HEK293 (cell line): Measurements from ENCODE around the gene C19orf25.

Experiments
- EGR2 ChIP-seq: fragments of 450-650 bp; formaldehyde crosslinking; IDR thresholded peaks from 2 replicates; pipeline ENCODE4 v1.5.1; 2016; ENCODE audit warnings: low read depth, missing biosample characterization, missing genetic modification characterization
- HOXD13 ChIP-seq: sonication (generic); formaldehyde crosslinking; IDR thresholded peaks from 2 replicates; pipeline ENCODE4 v1.8.0; 2022; ENCODE audit warnings: missing genetic modification reagents, borderline replicate concordance
- IKZF3 ChIP-seq: fragments of 450-650 bp; IDR thresholded peaks from 2 replicates; pipeline ENCODE4 v1.5.0; 2018; ENCODE audit warnings: missing biosample characterization, mild to moderate bottlenecking, missing genetic modification characterization, moderate library complexity
- KLF1 ChIP-seq: fragments of 450-650 bp; formaldehyde crosslinking; IDR thresholded peaks from 2 replicates; pipeline ENCODE4 v1.5.1; 2016; ENCODE audit warnings: missing biosample characterization, missing genetic modification characterization
- KLF9 ChIP-seq: fragments of 450-650 bp; formaldehyde crosslinking; IDR thresholded peaks from 2 replicates; pipeline ENCODE4 v1.5.1; 2016; ENCODE audit warnings: missing biosample characterization, missing genetic modification characterization, low read depth
- MYNN ChIP-seq: fragments of 450-650 bp; formaldehyde crosslinking; IDR thresholded peaks from 2 replicates; pipeline ENCODE4 v1.5.1; 2016; ENCODE audit warnings: missing biosample characterization, missing genetic modification characterization, borderline replicate concordance
- SCRT2 ChIP-seq: fragments of 450-650 bp; formaldehyde crosslinking; IDR thresholded peaks from 2 replicates; pipeline ENCODE4 v1.5.1; 2016; ENCODE audit warnings: missing biosample characterization, missing genetic modification characterization
- SP7 ChIP-seq: fragments of 450-650 bp; formaldehyde crosslinking; IDR thresholded peaks from 2 replicates; pipeline ENCODE4 v1.5.1; 2016; ENCODE audit warnings: missing biosample characterization, missing genetic modification characterization
- ZFP69B ChIP-seq: fragments of 450-650 bp; formaldehyde crosslinking; IDR thresholded peaks from 2 replicates; pipeline ENCODE4 v1.5.1; 2016; ENCODE audit warnings: missing biosample characterization, missing genetic modification characterization
- ZIC2 ChIP-seq: fragments of 450-650 bp; formaldehyde crosslinking; IDR thresholded peaks from 2 replicates; pipeline ENCODE4 v1.5.1; 2016; ENCODE audit warnings: missing biosample characterization, missing genetic modification characterization
- ZNF10 ChIP-seq: fragments of 450-650 bp; formaldehyde crosslinking; IDR thresholded peaks from 2 replicates; pipeline ENCODE4 v1.5.1; 2017; ENCODE audit warnings: missing biosample characterization, missing genetic modification characterization
- ZNF175 ChIP-seq: fragments of 450-650 bp; formaldehyde crosslinking; IDR thresholded peaks from 2 replicates; pipeline ENCODE4 v1.5.1; 2016; ENCODE audit warnings: missing biosample characterization, missing genetic modification characterization
- ZNF560 ChIP-seq: fragments of 450-650 bp; formaldehyde crosslinking; IDR thresholded peaks from 2 replicates; pipeline ENCODE4 v1.5.1; 2017; ENCODE audit warnings: missing biosample characterization, missing genetic modification characterization, borderline replicate concordance
- ZNF561 ChIP-seq: fragments of 450-650 bp; IDR thresholded peaks from 2 replicates; pipeline ENCODE4 v1.5.1; 2018; ENCODE audit warnings: missing biosample characterization, missing genetic modification characterization, borderline replicate concordance
- ZNF596 ChIP-seq: fragments of 450-650 bp; IDR thresholded peaks from 2 replicates; pipeline ENCODE4 v1.5.0; 2018; ENCODE audit warnings: missing biosample characterization, mild to moderate bottlenecking, missing genetic modification characterization, moderate library complexity
- ZNF610 ChIP-seq: fragments of 450-650 bp; formaldehyde crosslinking; IDR thresholded peaks from 2 replicates; pipeline ENCODE4 v1.5.1; 2016; ENCODE audit warnings: missing biosample characterization, missing genetic modification characterization, borderline replicate concordance
- ZNF626 ChIP-seq: fragments of 450-650 bp; sonication (Bioruptor Pico); formaldehyde crosslinking; IDR thresholded peaks from 2 replicates; pipeline ENCODE4 v1.5.1; 2018; ENCODE audit warnings: missing biosample characterization, missing genetic modification characterization, inconsistent platforms
- ZNF654 ChIP-seq: fragments of 450-650 bp; formaldehyde crosslinking; IDR thresholded peaks from 2 replicates; pipeline ENCODE4 v1.5.1; 2016; ENCODE audit warnings: low read depth, missing biosample characterization, missing genetic modification characterization
- ZNF664 ChIP-seq: fragments of 450-650 bp; formaldehyde crosslinking; IDR thresholded peaks from 2 replicates; pipeline ENCODE4 v1.5.1; 2016; ENCODE audit warnings: missing biosample characterization, missing genetic modification characterization
- ZNF768 ChIP-seq: fragments of 450-650 bp; formaldehyde crosslinking; IDR thresholded peaks from 2 replicates; pipeline ENCODE4 v1.5.1; 2018; ENCODE audit warnings: missing biosample characterization, mild to moderate bottlenecking, missing genetic modification characterization
- ZNF791 ChIP-seq: fragments of 450-650 bp; formaldehyde crosslinking; IDR thresholded peaks from 2 replicates; pipeline ENCODE4 v1.5.1; 2016; ENCODE audit warnings: missing biosample characterization, missing genetic modification characterization
- ZNF843 ChIP-seq: fragments of 450-650 bp; formaldehyde crosslinking; IDR thresholded peaks from 2 replicates; pipeline ENCODE4 v1.5.1; 2016; ENCODE audit warnings: missing biosample characterization, missing genetic modification characterization
- TF ChIP-seq, protein P1 (sequence below): fragments of 450-650 bp; IDR thresholded peaks from 2 replicates; pipeline ENCODE4 v1.5.1; 2018; ENCODE audit warnings: missing biosample characterization, missing genetic modification characterization
- TF ChIP-seq, protein P2 (sequence below): fragments of 450-650 bp; formaldehyde crosslinking; IDR thresholded peaks from 2 replicates; pipeline ENCODE4 v1.5.1; 2016; ENCODE audit warnings: missing biosample characterization, missing genetic modification characterization
- TF ChIP-seq, protein P3 (sequence below): fragments of 450-650 bp; formaldehyde crosslinking; IDR thresholded peaks from 2 replicates; pipeline ENCODE4 v1.5.1; 2016; ENCODE audit warnings: missing biosample characterization, missing genetic modification characterization
- TF ChIP-seq, protein P4 (sequence below): fragments of 450-650 bp; formaldehyde crosslinking; IDR thresholded peaks from 2 replicates; pipeline ENCODE4 v1.5.1; 2016; ENCODE audit warnings: missing biosample characterization, missing genetic modification characterization
- TF ChIP-seq, protein P5 (sequence below): fragments of 450-650 bp; formaldehyde crosslinking; IDR thresholded peaks from 2 replicates; pipeline ENCODE4 v1.5.1; 2016; ENCODE audit warnings: missing biosample characterization, missing genetic modification characterization
- TF ChIP-seq, protein P6 (sequence below): fragments of 450-650 bp; formaldehyde crosslinking; IDR thresholded peaks from 2 replicates; pipeline ENCODE4 v1.5.1; 2016; ENCODE audit warnings: missing biosample characterization, missing genetic modification characterization, low read depth
- TF ChIP-seq, protein P7 (sequence below): fragments of 450-650 bp; formaldehyde crosslinking; IDR thresholded peaks from 2 replicates; pipeline ENCODE4 v1.5.1; 2016; ENCODE audit warnings: missing biosample characterization, missing genetic modification characterization, borderline replicate concordance

Gene C19orf25

DNA sequence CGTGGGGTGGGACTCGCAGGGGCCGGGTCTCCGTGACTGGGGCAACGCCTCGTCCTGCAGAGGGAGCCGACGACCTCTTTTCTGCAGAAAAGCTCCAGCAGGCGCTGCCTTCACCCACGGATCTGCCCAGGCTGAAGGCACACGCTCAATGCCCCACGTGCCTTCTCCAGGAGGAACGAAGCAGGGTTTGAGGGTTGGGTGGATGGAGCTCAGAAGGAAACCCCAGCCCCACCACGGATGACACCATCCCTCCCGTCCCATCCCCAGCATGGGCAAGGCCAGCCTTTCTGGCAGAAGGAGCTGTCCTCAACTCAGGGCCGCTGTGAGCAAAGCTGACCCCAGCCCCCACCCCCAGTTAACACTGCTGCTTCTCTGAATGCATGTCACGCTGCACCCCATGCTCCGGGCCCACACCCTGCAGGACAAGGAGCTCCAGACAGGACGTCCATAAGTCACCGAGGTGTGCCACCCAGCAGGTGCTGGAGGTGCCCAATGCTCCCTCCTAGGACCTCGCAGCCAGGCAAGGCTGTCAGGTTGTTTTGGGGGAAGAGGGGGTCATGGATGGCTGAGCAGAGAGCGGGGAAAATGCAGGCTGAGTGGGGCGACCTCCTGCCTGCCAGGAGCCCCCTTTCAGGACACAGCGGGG is 7.4 kb downstream of the C19orf25 start (continued):
- TF ChIP-seq KLF1 (tag by site-specific recombination) (0 out of 2 replicates have a peak, but pooled peaks have one; percentile 7), ZNF664 (tag by site-specific recombination) (no peak), ZNF560 (tag by site-specific recombination) (no peak), SP7 (no peak), EGR2 (tag by site-specific recombination) (peak; percentile 42), ZFP69B (tag by site-specific recombination) (0 out of 2 replicates have a peak, but pooled peaks have one; percentile 35), ZNF10 (tag by site-specific recombination) (peak; percentile 17; the same call in 1 of the 2 replicates), ZNF626 (tag by site-specific recombination) (no peak), ZNF843 (no peak), IKZF3 (no peak), SCRT2 (no peak), ZNF768 (tag by site-specific recombination) (no peak), ZNF175 (tag by site-specific recombination) (no peak), ZNF791 (tag by site-specific recombination) (no peak), ZNF561 (tag by site-specific recombination) (no peak), MYNN (tag by site-specific recombination) (no peak), HOXD13 (no peak), ZNF596 (tag by site-specific recombination) (no peak), ZNF654 (no peak), ZIC2 (tag by site-specific recombination) (0 out of 2 replicates have a peak, but pooled peaks have one; percentile 20), ZNF610 (tag by site-specific recombination) (no peak), KLF9 (no peak)
- TF ChIP-seq, protein P1, sequence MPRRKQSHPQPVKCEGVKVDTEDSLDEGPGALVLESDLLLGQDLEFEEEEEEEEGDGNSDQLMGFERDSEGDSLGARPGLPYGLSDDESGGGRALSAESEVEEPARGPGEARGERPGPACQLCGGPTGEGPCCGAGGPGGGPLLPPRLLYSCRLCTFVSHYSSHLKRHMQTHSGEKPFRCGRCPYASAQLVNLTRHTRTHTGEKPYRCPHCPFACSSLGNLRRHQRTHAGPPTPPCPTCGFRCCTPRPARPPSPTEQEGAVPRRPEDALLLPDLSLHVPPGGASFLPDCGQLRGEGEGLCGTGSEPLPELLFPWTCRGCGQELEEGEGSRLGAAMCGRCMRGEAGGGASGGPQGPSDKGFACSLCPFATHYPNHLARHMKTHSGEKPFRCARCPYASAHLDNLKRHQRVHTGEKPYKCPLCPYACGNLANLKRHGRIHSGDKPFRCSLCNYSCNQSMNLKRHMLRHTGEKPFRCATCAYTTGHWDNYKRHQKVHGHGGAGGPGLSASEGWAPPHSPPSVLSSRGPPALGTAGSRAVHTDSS (tag by site-specific recombination): no peak
- TF ChIP-seq, protein P2, sequence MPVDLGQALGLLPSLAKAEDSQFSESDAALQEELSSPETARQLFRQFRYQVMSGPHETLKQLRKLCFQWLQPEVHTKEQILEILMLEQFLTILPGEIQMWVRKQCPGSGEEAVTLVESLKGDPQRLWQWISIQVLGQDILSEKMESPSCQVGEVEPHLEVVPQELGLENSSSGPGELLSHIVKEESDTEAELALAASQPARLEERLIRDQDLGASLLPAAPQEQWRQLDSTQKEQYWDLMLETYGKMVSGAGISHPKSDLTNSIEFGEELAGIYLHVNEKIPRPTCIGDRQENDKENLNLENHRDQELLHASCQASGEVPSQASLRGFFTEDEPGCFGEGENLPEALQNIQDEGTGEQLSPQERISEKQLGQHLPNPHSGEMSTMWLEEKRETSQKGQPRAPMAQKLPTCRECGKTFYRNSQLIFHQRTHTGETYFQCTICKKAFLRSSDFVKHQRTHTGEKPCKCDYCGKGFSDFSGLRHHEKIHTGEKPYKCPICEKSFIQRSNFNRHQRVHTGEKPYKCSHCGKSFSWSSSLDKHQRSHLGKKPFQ (tag by site-specific recombination): no peak
- TF ChIP-seq, protein P3, sequence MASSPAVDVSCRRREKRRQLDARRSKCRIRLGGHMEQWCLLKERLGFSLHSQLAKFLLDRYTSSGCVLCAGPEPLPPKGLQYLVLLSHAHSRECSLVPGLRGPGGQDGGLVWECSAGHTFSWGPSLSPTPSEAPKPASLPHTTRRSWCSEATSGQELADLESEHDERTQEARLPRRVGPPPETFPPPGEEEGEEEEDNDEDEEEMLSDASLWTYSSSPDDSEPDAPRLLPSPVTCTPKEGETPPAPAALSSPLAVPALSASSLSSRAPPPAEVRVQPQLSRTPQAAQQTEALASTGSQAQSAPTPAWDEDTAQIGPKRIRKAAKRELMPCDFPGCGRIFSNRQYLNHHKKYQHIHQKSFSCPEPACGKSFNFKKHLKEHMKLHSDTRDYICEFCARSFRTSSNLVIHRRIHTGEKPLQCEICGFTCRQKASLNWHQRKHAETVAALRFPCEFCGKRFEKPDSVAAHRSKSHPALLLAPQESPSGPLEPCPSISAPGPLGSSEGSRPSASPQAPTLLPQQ (tag by site-specific recombination): no peak
- TF ChIP-seq, protein P4, sequence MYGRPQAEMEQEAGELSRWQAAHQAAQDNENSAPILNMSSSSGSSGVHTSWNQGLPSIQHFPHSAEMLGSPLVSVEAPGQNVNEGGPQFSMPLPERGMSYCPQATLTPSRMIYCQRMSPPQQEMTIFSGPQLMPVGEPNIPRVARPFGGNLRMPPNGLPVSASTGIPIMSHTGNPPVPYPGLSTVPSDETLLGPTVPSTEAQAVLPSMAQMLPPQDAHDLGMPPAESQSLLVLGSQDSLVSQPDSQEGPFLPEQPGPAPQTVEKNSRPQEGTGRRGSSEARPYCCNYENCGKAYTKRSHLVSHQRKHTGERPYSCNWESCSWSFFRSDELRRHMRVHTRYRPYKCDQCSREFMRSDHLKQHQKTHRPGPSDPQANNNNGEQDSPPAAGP (tag by site-specific recombination): no peak
- TF ChIP-seq, protein P5, sequence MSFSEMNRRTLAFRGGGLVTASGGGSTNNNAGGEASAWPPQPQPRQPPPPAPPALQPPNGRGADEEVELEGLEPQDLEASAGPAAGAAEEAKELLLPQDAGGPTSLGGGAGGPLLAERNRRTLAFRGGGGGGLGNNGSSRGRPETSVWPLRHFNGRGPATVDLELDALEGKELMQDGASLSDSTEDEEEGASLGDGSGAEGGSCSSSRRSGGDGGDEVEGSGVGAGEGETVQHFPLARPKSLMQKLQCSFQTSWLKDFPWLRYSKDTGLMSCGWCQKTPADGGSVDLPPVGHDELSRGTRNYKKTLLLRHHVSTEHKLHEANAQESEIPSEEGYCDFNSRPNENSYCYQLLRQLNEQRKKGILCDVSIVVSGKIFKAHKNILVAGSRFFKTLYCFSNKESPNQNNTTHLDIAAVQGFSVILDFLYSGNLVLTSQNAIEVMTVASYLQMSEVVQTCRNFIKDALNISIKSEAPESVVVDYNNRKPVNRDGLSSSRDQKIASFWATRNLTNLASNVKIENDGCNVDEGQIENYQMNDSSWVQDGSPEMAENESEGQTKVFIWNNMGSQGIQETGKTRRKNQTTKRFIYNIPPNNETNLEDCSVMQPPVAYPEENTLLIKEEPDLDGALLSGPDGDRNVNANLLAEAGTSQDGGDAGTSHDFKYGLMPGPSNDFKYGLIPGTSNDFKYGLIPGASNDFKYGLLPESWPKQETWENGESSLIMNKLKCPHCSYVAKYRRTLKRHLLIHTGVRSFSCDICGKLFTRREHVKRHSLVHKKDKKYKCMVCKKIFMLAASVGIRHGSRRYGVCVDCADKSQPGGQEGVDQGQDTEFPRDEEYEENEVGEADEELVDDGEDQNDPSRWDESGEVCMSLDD: peak; percentile 48; the same call in 1 of the 2 replicates
- TF ChIP-seq, protein P6, sequence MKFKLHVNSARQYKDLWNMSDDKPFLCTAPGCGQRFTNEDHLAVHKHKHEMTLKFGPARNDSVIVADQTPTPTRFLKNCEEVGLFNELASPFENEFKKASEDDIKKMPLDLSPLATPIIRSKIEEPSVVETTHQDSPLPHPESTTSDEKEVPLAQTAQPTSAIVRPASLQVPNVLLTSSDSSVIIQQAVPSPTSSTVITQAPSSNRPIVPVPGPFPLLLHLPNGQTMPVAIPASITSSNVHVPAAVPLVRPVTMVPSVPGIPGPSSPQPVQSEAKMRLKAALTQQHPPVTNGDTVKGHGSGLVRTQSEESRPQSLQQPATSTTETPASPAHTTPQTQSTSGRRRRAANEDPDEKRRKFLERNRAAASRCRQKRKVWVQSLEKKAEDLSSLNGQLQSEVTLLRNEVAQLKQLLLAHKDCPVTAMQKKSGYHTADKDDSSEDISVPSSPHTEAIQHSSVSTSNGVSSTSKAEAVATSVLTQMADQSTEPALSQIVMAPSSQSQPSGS (tag by site-specific recombination): no peak
- TF ChIP-seq, protein P7, sequence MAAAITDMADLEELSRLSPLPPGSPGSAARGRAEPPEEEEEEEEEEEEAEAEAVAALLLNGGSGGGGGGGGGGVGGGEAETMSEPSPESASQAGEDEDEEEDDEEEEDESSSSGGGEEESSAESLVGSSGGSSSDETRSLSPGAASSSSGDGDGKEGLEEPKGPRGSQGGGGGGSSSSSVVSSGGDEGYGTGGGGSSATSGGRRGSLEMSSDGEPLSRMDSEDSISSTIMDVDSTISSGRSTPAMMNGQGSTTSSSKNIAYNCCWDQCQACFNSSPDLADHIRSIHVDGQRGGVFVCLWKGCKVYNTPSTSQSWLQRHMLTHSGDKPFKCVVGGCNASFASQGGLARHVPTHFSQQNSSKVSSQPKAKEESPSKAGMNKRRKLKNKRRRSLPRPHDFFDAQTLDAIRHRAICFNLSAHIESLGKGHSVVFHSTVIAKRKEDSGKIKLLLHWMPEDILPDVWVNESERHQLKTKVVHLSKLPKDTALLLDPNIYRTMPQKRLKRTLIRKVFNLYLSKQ (tag by site-specific recombination): no peak
